ENCODE data around the gene AOC2. TPM values are rescaled to one million over a fixed set of nuclear protein-coding genes. Genes with fewer than 3 reads are reported as not detected.
"Not testable (repeated sequence)": the region's sequence is repeated elsewhere in the genome, so short reads cannot be mapped to it uniquely, and the experiment has no call there.

Gene AOC2
- total RNA-seq, 2 donors from 2014 or later: 0.32 to 1.1 TPM

DNA sequence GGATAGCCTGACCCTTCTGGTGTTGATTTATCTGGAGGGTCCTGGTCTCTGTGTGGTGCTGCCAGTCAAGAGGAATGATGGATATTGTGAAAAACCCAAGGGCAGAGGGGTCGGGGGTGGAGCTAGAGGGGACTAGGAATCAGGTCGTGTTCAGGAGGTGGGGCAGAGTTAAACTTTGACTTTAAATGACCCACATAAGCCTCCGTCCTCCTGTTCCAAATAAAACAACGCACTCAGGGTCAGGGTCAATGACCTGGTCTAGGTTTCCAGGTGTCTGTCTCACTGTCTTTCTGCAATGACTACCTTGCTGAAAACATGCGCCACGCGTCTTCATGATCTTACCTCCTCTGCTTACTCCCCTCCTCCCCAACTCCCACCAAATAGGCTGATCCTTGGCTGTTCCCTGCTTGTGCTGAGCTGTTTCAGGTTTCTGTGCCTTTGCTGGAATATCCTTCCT is 21.3 kb downstream of the AOC2 start:
- Histone ChIP-seq H3K4me3 (no peak overlapping the region), H3K9me3 (no peaks in the 10 kb centered on the region), H3K27ac (no peak overlapping the region), H3K4me1 (no peaks in the 10 kb centered on the region), H3K36me3 (no peaks in the 10 kb centered on the region), H3K27me3 (no peaks in the 10 kb centered on the region), H3K9ac (ENCODE audit: low read depth in 2 of 2, low read length in 2 of 2) (no peak overlapping the region)
- intact Hi-C loops (cut with DNase I): no loop called here
- TF ChIP-seq, protein P1, sequence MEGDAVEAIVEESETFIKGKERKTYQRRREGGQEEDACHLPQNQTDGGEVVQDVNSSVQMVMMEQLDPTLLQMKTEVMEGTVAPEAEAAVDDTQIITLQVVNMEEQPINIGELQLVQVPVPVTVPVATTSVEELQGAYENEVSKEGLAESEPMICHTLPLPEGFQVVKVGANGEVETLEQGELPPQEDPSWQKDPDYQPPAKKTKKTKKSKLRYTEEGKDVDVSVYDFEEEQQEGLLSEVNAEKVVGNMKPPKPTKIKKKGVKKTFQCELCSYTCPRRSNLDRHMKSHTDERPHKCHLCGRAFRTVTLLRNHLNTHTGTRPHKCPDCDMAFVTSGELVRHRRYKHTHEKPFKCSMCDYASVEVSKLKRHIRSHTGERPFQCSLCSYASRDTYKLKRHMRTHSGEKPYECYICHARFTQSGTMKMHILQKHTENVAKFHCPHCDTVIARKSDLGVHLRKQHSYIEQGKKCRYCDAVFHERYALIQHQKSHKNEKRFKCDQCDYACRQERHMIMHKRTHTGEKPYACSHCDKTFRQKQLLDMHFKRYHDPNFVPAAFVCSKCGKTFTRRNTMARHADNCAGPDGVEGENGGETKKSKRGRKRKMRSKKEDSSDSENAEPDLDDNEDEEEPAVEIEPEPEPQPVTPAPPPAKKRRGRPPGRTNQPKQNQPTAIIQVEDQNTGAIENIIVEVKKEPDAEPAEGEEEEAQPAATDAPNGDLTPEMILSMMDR (IDR thresholded peaks at IDR 0.05): no peak
- DNase-seq: no peak

DNA sequence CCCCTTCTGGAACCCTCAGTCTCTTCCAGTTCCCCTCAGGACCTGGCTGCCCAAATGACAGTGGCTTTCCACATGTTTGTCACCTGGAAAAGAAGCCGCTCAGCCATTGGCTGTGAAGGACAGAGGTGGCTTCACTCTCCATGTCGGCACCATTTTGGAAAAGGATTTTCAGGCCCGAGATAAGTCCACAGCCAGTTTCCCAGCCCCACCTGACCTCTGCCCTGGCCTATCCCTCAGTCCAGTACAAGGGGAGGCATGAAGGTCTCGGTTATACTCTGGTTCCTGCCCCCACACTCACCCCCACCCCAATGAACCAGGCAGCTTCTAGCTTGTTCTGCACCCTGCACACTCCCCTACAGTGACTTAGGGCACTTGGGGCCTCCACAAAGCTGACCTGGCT is 21.8 kb downstream of the AOC2 start:
- DNase-seq: no peak
- intact Hi-C loops (cut with DNase I): no loop called here
- Histone ChIP-seq H3K27me3 (no peaks in the 10 kb centered on the region), H3K9me3 (no peaks in the 10 kb centered on the region), H3K9ac (ENCODE audit: low read depth in 2 of 2, low read length in 2 of 2) (no peak overlapping the region), H3K27ac (no peak overlapping the region), H3K36me3 (no peaks in the 10 kb centered on the region), H3K4me3 (no peak overlapping the region), H3K4me1 (no peaks in the 10 kb centered on the region)
- TF ChIP-seq, protein P1 (IDR thresholded peaks at IDR 0.05): no peak

DNA sequence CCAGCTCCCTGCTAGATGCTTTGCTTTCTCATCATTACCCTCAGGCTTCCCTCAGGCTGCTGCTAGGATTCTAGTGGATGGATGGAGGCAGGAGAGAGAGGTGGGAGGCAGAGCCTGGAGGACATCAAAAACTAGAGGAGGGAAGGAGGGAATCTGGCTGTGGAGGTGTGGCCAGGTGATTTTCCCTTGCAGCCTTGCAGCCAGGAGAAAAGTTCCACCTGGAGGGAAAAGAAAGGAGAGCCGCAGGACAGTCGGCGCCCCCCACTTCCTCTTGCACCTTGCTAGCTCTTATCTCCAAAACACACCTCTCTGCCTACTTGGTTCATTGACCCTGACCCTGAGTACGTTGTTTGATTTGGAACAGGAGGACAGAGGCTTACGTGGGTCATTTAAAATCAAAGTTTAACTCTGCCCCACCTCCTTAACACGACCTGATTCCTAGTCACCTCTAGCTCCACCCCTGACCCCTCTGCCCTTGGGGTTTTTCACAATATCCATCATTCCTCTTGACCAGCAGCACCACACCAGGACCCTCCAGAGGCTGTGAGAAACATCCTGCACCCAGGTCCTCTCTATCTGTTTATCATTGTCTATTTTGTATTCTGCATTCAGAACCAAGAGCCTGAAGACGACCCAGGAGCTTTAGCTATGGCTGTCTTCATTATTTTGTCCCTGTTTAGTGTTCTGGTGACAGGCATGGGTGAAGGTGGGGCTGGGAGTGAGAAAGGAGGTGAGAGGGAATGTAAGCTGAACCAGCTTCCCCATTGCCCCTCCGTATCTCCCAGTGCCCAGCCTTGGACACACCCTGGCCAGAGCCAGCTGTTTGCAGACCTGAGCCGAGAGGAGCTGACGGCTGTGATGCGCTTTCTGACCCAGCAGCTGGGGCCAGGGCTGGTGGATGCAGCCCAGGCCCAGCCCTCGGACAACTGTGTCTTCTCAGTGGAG is 22.5 kb downstream of the AOC2 start:
- Histone ChIP-seq H3K9ac (ENCODE audit: low read depth in 2 of 2, low read length in 2 of 2) (no peak overlapping the region), H3K4me1 (no peaks in the 10 kb centered on the region), H3K27me3 (no peaks in the 10 kb centered on the region), H3K4me3 (no peak overlapping the region), H3K9me3 (no peaks in the 10 kb centered on the region), H3K27ac (no peak overlapping the region), H3K36me3 (no peaks in the 10 kb centered on the region)
- TF ChIP-seq, protein P1 (IDR thresholded peaks at IDR 0.05): no peak
- no peak for DNase-seq
- intact Hi-C loops (cut with DNase I): no loop called here

DNA sequence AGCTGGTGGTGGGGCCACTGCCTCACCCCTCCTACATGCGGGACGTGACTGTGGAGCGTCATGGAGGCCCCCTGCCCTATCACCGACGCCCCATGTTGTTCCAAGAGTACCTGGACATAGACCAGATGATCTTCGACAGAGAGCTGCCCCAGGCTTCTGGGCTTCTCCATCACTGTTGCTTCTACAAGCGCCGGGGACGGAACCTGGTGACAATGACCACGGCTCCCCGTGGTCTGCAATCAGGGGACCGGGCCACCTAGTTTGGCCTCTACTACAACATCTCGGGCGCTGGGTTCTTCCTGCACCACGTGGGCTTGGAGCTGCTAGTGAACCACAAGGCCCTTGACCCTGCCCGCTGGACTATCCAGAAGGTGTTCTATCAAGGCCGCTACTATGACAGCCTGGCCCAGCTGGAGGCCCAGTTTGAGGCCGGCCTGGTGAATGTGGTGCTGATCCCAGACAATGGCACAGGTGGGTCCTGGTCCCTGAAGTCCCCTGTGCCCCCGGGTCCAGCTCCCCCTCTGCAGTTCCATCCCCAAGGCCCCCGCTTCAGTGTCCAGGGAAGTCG is 23.4 kb downstream of the AOC2 start:
- intact Hi-C loops (cut with DNase I): not testable (repeated sequence)

DNA sequence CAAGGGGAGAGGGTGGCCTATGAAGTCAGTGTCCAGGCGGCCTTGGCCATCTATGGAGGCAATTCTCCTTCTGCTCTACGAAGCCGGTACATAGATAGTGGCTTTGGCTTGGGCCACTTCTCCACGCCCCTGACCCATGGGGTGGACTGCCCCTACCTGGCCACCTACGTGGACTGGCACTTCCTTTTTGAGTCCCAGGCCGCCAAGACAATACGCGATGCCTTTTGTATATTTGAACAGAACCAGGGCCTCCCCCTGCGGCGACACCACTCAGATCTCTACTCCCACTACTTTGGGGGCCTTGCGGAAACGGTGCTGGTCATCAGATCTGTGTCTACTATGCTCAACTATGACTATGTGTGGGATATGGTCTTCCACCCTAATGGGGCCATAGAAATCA is 24.0 kb downstream of the AOC2 start:
- H3K36me3 ChIP-seq: no peaks in the 10 kb centered on the region
- H3K4me3 ChIP-seq: no peak overlapping the region
- intact Hi-C loops (cut with DNase I): no loop called here
- DNase-seq: no peak
- no peaks in the 10 kb centered on the region for H3K4me1 ChIP-seq
- H3K27me3 ChIP-seq: no peaks in the 10 kb centered on the region
- no peak overlapping the region for H3K9ac ChIP-seq (ENCODE audit: low read depth in 2 of 2, low read length in 2 of 2)
- TF ChIP-seq, protein P1 (IDR thresholded peaks at IDR 0.05): no peak
- H3K27ac ChIP-seq: no peak overlapping the region
- H3K9me3 ChIP-seq: no peaks in the 10 kb centered on the region

More for the DNA sequence above, 23.4 kb downstream of the AOC2 start:
- H3K4me1 ChIP-seq; H3K27ac ChIP-seq; H3K27me3 ChIP-seq; H3K4me3 ChIP-seq; DNase-seq; H3K36me3 ChIP-seq; H3K9me3 ChIP-seq; H3K9ac ChIP-seq (ENCODE audit: low read depth in 2 of 2, low read length in 2 of 2): not testable (repeated sequence)

DNA sequence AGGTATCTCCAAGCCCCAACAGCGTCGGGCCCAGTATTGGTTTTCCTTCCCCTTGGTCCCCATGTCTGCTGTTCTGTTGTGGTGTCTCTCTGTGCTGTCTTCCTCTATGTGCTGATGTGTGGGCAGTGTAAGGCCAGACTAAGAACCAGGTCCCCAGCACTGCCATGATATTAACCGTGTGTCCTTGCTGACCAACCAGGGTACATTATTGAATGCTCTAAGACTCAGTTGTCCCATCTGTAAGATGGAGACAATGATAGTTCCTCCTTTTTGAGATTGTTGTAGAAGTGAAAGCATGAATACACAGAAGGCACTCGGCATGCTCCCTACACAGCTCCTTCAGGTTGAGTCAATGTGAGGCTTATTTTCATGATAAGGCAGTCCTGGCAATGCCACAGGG is 27.3 kb downstream of the AOC2 start:
- TF ChIP-seq, protein P1 (IDR thresholded peaks at IDR 0.05): no peak
- no peaks in the 10 kb centered on the region for H3K9me3 ChIP-seq
- DNase-seq: no peak
- no peaks in the 10 kb centered on the region for H3K4me1 ChIP-seq
- no peaks in the 10 kb centered on the region for H3K27me3 ChIP-seq
- intact Hi-C loops (cut with DNase I): no loop called here
- no peak overlapping the region for H3K4me3 ChIP-seq
- no peak overlapping the region for H3K9ac ChIP-seq (ENCODE audit: low read depth in 2 of 2, low read length in 2 of 2)
- H3K27ac ChIP-seq: no peak overlapping the region
- no peaks in the 10 kb centered on the region for H3K36me3 ChIP-seq
